ENCODE measurements around the gene NRF1.
A peak's percentile ranks its signal among the peaks of the same experiment; 100 is the strongest.
"Not testable (repeated sequence)": the region's sequence is repeated elsewhere in the genome, so short reads cannot be mapped to it uniquely, and the experiment has no call there.

NRF1 gene

GRCh38 chr7:129607471-129608120 lies 3.9 kb upstream of the NRF1 start:
- DNase-seq, result peak; percentile 53

DNA sequence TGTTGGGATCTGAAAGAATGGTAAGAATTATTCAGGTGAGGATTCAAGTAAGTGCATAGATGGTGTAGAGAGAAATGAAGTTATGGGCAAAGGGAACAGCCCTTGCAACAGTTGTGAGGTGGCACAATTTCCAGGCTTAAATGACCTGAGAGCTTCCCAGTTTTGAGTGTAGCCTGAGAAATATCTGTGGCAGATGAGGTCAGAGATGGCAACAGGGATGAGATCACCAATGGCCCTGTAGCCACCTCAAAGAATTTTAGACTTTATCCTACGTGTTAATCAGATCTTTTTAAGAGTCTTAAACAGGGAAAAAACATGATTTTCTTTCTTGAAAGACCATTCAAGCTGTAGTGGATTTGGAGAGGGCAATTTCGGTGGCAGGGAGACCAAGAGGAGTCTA lies 1.9 kb upstream of the NRF1 start:
- no peak for DNase-seq

GRCh38 chr7:129610709-129611245 lies 743 bp upstream of the NRF1 start:
- DNase-seq, result peak; percentile 59

GRCh38 chr7:129612112-129613015 lies 844 bp downstream of the NRF1 start:
- DNase-seq, result peak; percentile 74

GRCh38 chr7:129613016-129613337 lies 1.5 kb downstream of the NRF1 start:
- no peak for DNase-seq

- DNase-seq, result peak; percentile 32
Observed at GRCh38 chr7:129615018-129615417, 3.5 kb downstream of the NRF1 start.

DNA sequence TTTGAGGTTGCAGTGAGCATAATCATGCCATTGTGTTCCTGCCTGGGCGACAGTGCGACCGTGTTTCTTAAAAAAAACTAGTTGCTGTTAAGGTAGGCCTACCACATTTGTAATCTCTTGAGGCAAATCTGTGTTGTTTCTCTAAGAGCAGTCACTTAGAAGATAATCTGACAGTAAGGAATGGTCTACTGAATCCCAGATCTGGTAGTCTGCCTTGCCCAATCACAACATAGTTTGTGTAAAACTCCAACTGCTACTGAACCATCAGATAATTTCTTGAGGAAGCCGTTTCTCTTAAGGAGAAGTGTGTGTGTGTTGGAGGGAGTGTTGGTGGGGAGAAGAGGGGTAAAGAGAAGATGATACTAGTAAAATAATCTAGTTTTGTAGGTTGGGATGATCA lies 5.0 kb downstream of the NRF1 start:
- no peak for DNase-seq

- no peak for DNase-seq
Observed at GRCh38 chr7:129617178-129617577, 5.7 kb downstream of the NRF1 start.

DNA sequence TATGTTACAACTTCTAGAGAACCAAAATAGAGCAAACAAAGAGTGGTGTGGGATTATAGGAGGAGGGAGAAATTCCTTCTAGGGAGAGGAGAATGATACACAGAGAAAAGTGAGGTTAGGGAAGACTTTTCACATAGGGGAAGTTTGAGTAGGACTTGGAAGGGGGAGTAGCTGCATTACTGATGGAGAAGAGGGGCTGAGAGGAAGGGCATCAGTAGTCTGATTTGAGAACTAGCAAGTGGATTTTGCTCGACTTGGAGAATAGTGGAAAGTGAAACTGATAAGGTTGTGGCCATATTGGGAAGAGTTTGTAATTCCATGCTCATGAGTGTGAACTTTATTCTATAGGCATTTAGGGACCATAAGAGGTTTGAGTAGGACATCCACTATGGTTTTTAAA lies 6.1 kb downstream of the NRF1 start:
- no peak for DNase-seq

GRCh38 chr7:129626896-129627295 lies 15.4 kb downstream of the NRF1 start:
- DNase-seq, result no peak

- DNase-seq, result no peak
Observed at GRCh38 chr7:129630341-129630740, 18.8 kb downstream of the NRF1 start.

DNA sequence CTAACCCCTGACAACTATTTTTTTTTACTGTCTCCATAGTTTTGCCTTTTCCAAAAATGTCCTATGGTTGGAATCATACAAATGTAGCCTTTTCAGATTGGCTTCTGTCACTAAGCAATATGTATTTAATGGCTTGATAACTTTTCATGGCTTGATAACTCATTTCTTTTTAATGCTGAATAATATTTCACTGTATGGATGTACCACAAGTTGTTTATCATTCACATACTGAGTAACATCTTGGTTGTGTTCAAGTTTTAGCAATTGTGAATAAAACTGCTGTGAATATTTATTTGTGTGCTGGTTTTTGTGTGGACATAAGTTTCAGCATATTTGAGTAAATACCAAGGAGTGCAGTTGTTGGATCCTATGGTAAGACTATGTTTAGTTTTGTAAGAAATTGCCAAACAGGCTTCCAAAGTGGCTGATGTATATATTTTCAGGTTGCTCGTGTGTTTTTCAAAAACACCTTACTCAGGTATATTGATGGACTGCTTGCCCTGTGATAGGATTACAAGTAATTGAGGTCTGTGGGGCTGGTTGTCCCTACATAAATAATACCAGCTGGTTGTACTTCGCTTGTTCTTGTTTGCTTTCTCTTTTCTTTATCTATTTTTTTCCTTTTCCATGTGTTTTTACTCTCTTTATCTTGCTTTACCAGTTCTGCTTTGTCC lies 23.0 kb downstream of the NRF1 start:
- DNase-seq, result peak; percentile 17

GRCh38 chr7:129635300-129636029 lies 23.9 kb downstream of the NRF1 start:
- peak; percentile 82 for DNase-seq

DNA sequence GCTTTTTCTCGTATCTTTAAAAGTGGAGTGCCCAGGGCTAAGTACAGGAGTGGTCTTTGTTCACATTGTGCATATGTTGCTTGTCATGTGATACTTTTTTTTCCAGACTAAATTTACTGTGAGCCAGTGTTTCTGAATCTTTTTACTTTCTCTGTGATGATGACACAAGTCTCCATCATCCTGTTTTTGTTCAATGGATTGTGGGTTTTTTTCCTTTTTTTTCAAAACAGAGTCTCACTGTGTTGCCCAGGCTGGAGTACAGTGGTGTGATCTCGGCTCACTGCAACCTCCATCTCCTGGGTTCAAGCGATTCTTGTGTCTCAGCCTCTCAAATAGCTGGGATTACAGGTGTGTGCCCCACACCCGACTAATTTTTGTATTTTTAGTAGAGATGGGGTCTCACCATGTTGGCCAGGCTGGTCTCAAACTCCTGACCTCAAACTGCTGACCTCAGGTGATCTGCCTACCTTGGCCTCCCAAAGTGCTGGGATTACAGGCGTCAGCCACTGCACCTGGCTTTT lies 24.6 kb downstream of the NRF1 start:
- not testable (repeated sequence) for DNase-seq

GRCh38 chr7:129636641-129637040 lies 25.1 kb downstream of the NRF1 start:
- DNase-seq, result no peak

DNA sequence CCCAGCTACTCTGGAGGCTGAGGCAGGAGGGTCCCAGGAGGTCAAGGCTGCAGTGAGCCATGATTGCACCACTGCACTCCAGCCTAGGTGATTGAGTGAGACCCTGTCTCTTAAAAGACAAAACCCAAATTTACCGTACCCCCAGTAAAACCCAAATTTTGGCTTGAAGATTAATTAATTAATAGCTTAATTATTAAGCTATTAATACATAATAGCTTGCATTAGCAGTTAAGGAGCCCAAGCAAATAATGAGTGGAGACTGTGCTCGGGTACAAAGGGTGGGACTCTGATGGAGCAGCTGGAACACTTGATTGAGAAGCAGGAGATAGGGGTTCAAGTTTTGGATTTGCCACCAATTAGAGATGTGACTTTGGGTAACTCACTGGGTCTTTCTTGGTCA lies 28.9 kb downstream of the NRF1 start:
- DNase-seq, result no peak

- peak; percentile 22 for DNase-seq
Observed at GRCh38 chr7:129642871-129643549, 31.5 kb downstream of the NRF1 start.

DNA sequence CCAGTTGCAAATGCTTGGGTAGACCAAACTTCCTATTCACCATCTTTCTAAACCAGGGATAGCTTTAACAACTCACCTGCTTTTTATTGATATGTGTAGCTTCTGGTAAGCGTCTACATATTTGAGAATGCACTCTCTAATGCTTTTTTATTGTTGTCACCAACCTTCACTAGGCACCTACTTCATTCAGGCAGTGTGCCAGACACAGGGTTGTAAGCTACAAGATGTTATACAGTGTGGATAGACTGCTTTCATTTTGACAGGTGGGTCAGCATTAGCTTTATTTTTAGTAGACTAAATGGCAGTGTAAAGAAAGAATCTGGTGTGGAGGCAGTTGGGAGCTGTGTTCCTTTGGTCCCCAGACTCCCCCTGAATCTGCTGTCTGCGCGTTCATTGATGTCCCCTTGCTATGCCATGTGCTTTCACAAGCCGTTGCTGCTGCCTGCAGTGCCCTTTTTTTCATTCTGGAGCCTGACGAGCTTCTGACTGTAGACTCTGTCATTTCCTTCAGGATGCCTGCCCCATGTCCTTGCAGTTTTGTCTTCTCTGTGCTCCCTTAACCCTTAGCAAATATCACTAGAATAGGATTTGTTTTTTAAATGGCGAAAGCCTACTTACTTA lies 32.1 kb downstream of the NRF1 start:
- DNase-seq, result peak; percentile 69

- DNase-seq, result peak; percentile 77
Observed at GRCh38 chr7:129644634-129645230, 33.2 kb downstream of the NRF1 start.

DNA sequence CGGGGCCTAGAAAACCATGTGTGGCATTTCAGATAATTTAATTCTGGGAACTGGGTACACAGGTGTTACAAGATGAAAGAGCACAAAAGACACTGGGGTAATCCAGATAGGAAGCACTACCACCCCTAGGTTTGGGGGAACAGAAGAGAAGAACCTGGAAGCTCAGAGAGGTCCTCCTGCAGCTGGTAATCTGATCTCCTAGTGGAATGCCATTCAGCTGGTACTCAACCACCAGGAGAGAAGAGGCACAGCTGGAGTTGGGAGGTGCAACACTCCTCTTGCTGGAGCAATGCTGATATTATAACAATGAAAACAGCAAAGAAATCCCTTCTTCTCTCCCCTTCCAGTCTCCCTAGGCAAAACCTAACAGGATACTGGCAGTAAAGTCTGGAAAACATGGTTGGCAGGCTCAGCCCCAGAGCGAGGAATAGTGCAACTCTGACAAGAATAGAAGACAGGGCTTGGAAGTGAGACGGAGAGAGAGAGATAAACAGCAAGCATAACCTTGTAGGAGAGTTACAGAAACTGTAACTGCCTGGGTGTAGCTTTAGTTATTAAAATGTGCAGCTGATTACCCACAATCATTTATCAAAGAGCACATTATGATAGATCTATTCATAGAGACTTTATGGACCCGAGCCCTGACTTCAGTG lies 35.0 kb downstream of the NRF1 start:
- peak; percentile 32 for DNase-seq
